Natural killer cell (primary cell): ENCODE results near the gene PITPNC1. TPM values are rescaled to one million over a fixed set of nuclear protein-coding genes. Genes with fewer than 3 reads are reported as not detected.
"Not testable (repeated sequence)": the region's sequence is repeated elsewhere in the genome, so short reads cannot be mapped to it uniquely, and the experiment has no call there.

ENCODE experiments used
- ATAC-seq, 3 donors: fragments of 150-1000 bp in 2 of 3; fragments of 200-7000 bp in 1 of 3; cut with Tn5 transposase; 1 replicate in 1 of 3; 2 replicates in 2 of 3; pipeline ENCODE4 v1.10.0; 2021; ENCODE audit warnings: mild to moderate bottlenecking in 2 of 3, moderate library complexity in 2 of 3
- DNase-seq, 2 donors: peaks; one replicate each; pipeline versions ENCODE4 v3.0.0 to v3.0.0-alpha.2; 2013 to 2021; ENCODE audit warnings: mixed read lengths in 1 of 2
- H3K27ac ChIP-seq: one replicate; pipeline ENCODE4 v1.5.1; 2013; ENCODE audit warnings: mild to moderate bottlenecking, low read length
- H3K27me3 ChIP-seq: one replicate; pipeline ENCODE4 v1.6.1; 2013; ENCODE audit warnings: low read length; ENCODE audit not compliant: control insufficient read depth, insufficient read depth
- H3K36me3 ChIP-seq: one replicate; pipeline ENCODE4 v1.6.1; 2013; ENCODE audit warnings: low read length; ENCODE audit not compliant: control insufficient read depth, insufficient read depth
- H3K4me1 ChIP-seq: one replicate; pipeline ENCODE4 v1.6.1; 2013; ENCODE audit warnings: low read length; ENCODE audit not compliant: control insufficient read depth, insufficient read depth
- H3K4me3 ChIP-seq: one replicate; pipeline ENCODE4 v1.5.1; 2013; ENCODE audit warnings: low read length
- H3K9me3 ChIP-seq: one replicate; pipeline ENCODE4 v1.6.1; 2013; ENCODE audit warnings: low read length; ENCODE audit not compliant: control insufficient read depth, insufficient read depth
- H3K27ac Mint-ChIP-seq, 2 donors: one replicate each; pipeline ENCODE4 v1.8.0; 2022; ENCODE audit warnings: mild to moderate bottlenecking in 2 of 2, mixed read lengths in 2 of 2, moderate library complexity in 1 of 2
- H3K27me3 Mint-ChIP-seq, 2 donors: one replicate each; pipeline ENCODE4 v1.8.0; 2022; ENCODE audit warnings: low read depth in 2 of 2, mixed read lengths in 2 of 2
- H3K36me3 Mint-ChIP-seq: one replicate; pipeline ENCODE4 v1.8.0; 2022; ENCODE audit warnings: mixed read lengths
- H3K4me1 Mint-ChIP-seq, 2 donors: one replicate each; pipeline ENCODE4 v1.8.0; 2022; ENCODE audit warnings: mixed read lengths in 2 of 2
- H3K4me3 Mint-ChIP-seq: one replicate; pipeline ENCODE4 v1.8.0; 2022; ENCODE audit warnings: mild to moderate bottlenecking, moderate library complexity, mixed read lengths
- H3K9me3 Mint-ChIP-seq, 2 donors: one replicate each; pipeline ENCODE4 v1.8.0; 2022; ENCODE audit warnings: mixed read lengths in 2 of 2
- CTCF ChIP-seq: fragments of 200-600 bp; IDR thresholded peaks from one replicate; pipeline ENCODE4 v1.8.0; 2022; ENCODE audit warnings: antibody characterized with exemption
- WGBS: methylation state at CpG from one replicate; pipeline ENCODE4 v1.1.7; 2013; ENCODE audit warnings: missing lambda C conversion rate; ENCODE audit not compliant: insufficient coverage; 5-methylcytosine and 5-hydroxymethylcytosine counted together
- intact Hi-C: fragments of 100-400 bp; cut with micrococcal nuclease; formaldehyde crosslinking; loops from one replicate; pipeline ENCODE4 v1.14.2; 2022
- total RNA-seq, 4 donors: library from RNA; stranded (reverse); fragments of 120-200 nt in 1 of 4; gene quantifications; one replicate each; pipeline versions ENCODE4 v1.2.3 to v1.2.4, GENCODE V29; 2013 to 2022

The PITPNC1 gene
- total RNA-seq, 3 donors from 2014 or later (not counting 1 experiment from before 2014, with no cell fraction given): 150 to 185 (median 169) TPM

GRCh38 chr17:67700037-67700724 lies 323.1 kb downstream of the PITPNC1 start:
- Histone ChIP-seq H3K27ac (no peak overlapping the region), H3K36me3 (no peaks in the 10 kb centered on the region), H3K4me3 (no peak overlapping the region), H3K4me1 (no peaks in the 10 kb centered on the region), H3K27me3 (no peaks in the 10 kb centered on the region), H3K9me3 (no peaks in the 10 kb centered on the region)
- no peak for ATAC-seq
- no peak for DNase-seq
- no peaks in the 10 kb centered on the region for H3K27me3 Mint-ChIP-seq
- H3K4me1 Mint-ChIP-seq: no peaks in the 10 kb centered on the region
- no peak overlapping the region for H3K4me3 Mint-ChIP-seq
- no peaks in the 10 kb centered on the region for H3K9me3 Mint-ChIP-seq
- intact Hi-C loops: no loop called here
- peak overlapping the region in 1 of 2 donors; percentile 29 for H3K27ac Mint-ChIP-seq
- WGBS: 90% methylated on average over 4 of the region's 5 CpGs
- no peaks in the 10 kb centered on the region for H3K36me3 Mint-ChIP-seq
- no peak for TF ChIP-seq CTCF

GRCh38 chr17:67700725-67701119 lies 323.6 kb downstream of the PITPNC1 start:
- no CpG with 5 or more reads among the region's 1 CpG for WGBS
- Mint-ChIP-seq H3K4me1 (no peaks in the 10 kb centered on the region), H3K27me3 (no peaks in the 10 kb centered on the region), H3K27ac (no peak overlapping the region), H3K9me3 (no peaks in the 10 kb centered on the region), H3K4me3 (no peak overlapping the region), H3K36me3 (no peaks in the 10 kb centered on the region)
- Histone ChIP-seq H3K4me3 (no peak overlapping the region), H3K27ac (no peak overlapping the region), H3K27me3 (no peaks in the 10 kb centered on the region), H3K4me1 (no peaks in the 10 kb centered on the region), H3K36me3 (no peaks in the 10 kb centered on the region), H3K9me3 (no peaks in the 10 kb centered on the region)
- intact Hi-C loops: no loop called here
- ATAC-seq: no peak
- TF ChIP-seq CTCF: no peak
- DNase-seq: no peak

GRCh38 chr17:67702861-67703260 lies 325.8 kb downstream of the PITPNC1 start:
- H3K36me3 Mint-ChIP-seq, H3K27ac Mint-ChIP-seq, H3K4me3 Mint-ChIP-seq, H3K4me1 ChIP-seq, intact Hi-C loops, H3K27me3 ChIP-seq, H3K4me3 ChIP-seq, DNase-seq, H3K9me3 ChIP-seq, ATAC-seq, H3K27ac ChIP-seq, H3K27me3 Mint-ChIP-seq, H3K4me1 Mint-ChIP-seq, H3K36me3 ChIP-seq, H3K9me3 Mint-ChIP-seq: not testable (repeated sequence)
- 97% methylated on average over 7 of the region's 8 CpGs for whole genome bisulfite sequencing

GRCh38 chr17:67707442-67707841 lies 330.4 kb downstream of the PITPNC1 start:
- H3K27me3 ChIP-seq: no peaks in the 10 kb centered on the region
- no peak overlapping the region for H3K4me3 ChIP-seq
- no peak for DNase-seq
- H3K4me1 ChIP-seq: no peaks in the 10 kb centered on the region
- TF ChIP-seq CTCF: no peak
- no peaks in the 10 kb centered on the region for H3K9me3 ChIP-seq
- Mint-ChIP-seq H3K4me1 (no peaks in the 10 kb centered on the region), H3K9me3 (no peaks in the 10 kb centered on the region), H3K27ac (no peak overlapping the region), H3K4me3 (no peak overlapping the region), H3K36me3 (no peaks in the 10 kb centered on the region), H3K27me3 (peaks cover 0 to 6% of the 10 kb centered on the region in 2 donors)
- no peak for ATAC-seq
- 87% methylated on average over 2 of the region's 2 CpGs for WGBS
- intact Hi-C loops: no loop called here
- no peaks in the 10 kb centered on the region for H3K36me3 ChIP-seq
- no peak overlapping the region for H3K27ac ChIP-seq
